Lower leg skin (tissue), 4 donors: ENCODE measurements around the gene CD37. TPM values are rescaled to one million over a fixed set of nuclear protein-coding genes. Genes with fewer than 3 reads are reported as not detected.

Experiments used
- DNase-seq, 2 donors: peaks; one replicate each; pipeline ENCODE4 v3.0.0-alpha.2; 2019; ENCODE audit warnings: low spot score in 2 of 2
- H3K4me3 ChIP-seq: fragments of 200-600 bp; sonication (generic); 2 replicates; pipeline ENCODE4 v1.5.1; 2017; ENCODE audit warnings: mild to moderate bottlenecking, low read depth; ENCODE audit not compliant: poor library complexity, severe bottlenecking
- POLR2A ChIP-seq, 2 donors: fragments of 450-650 bp; IDR thresholded peaks; one replicate each; pipeline ENCODE4 v1.6.1; 2016 to 2017; ENCODE audit warnings: antibody characterized with exemption in 2 of 2, mild to moderate bottlenecking in 1 of 2, moderate library complexity in 1 of 2
- WGBS, 2 donors: methylation state at CpG; one replicate each; pipeline ENCODE4 v1.1.5; 2018; 5-methylcytosine and 5-hydroxymethylcytosine counted together
- intact Hi-C: fragments of 100-400 bp; cut with DNase I; formaldehyde crosslinking; loops from one replicate; pipeline ENCODE4 v1.15.0; 2023; ENCODE audit warnings: low total_unique reads
- total RNA-seq, 4 donors: library from RNA; depleted of rRNA; stranded (reverse); fragments of >200 nt; gene quantifications; one replicate each; pipeline ENCODE4 v1.1.0, GENCODE V29; 2016
- TF ChIP-seq, protein P1 (sequence below), 3 donors: fragments of 450-650 bp; IDR thresholded peaks; one replicate each; pipeline ENCODE4 v1.5.1; 2016; ENCODE audit warnings: antibody characterized with exemption in 3 of 3, mild to moderate bottlenecking in 3 of 3, moderate library complexity in 2 of 3

Gene CD37
- total RNA-seq, 4 donors from 2014 or later: 2.6 to 8.5 (median 5.9) TPM

DNA sequence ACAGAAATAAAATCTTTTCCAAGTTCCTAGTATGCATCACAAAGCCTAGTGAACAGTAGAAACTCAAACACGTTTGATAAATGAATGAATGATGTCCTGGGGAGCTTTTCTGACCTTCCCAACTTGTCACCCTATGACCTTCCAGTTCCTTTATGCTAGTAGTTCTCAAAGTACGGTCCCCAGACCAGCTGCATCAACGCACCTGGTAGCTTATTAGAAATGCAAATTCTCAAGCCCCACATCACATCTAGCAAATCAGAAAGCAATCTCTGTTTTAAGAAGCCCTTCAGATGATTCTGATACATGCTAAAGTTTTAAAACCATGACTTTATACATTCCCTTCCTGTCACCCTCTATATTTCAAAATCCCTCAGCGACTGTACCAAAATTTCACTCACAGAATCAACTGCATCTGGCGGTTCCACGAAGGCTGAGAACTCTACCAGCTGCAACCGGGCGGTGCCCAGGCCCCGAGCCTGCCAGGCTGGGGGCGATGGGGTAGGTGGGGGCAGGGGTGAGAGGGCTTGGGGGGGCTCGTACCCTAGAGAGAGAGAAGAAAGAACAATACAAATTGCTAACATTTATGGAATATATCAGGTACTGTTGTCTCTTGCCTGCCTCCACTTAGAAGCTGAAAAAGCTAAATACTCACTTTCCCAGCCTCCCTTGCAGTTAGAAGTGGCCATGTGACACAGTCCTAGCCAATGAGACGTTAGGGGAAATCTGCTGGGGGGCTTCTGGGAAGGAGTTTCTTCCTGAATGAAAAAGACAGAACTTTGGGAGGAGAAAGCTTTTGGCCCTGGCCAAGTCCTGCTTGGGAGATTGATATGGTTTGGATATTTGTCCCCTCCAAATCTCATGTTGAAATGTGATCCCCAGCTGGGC, 13.3 kb downstream of the CD37 start:
- WGBS, 2 donors: 85 to 90% methylated on average over 12 of the region's 12 CpGs
- no peak for DNase-seq
- intact Hi-C loops: no loop called here
- H3K4me3 ChIP-seq: no peak overlapping the region
- TF ChIP-seq POLR2A (IDR thresholded peaks at IDR 0.05): no peak
- TF ChIP-seq, protein P1, sequence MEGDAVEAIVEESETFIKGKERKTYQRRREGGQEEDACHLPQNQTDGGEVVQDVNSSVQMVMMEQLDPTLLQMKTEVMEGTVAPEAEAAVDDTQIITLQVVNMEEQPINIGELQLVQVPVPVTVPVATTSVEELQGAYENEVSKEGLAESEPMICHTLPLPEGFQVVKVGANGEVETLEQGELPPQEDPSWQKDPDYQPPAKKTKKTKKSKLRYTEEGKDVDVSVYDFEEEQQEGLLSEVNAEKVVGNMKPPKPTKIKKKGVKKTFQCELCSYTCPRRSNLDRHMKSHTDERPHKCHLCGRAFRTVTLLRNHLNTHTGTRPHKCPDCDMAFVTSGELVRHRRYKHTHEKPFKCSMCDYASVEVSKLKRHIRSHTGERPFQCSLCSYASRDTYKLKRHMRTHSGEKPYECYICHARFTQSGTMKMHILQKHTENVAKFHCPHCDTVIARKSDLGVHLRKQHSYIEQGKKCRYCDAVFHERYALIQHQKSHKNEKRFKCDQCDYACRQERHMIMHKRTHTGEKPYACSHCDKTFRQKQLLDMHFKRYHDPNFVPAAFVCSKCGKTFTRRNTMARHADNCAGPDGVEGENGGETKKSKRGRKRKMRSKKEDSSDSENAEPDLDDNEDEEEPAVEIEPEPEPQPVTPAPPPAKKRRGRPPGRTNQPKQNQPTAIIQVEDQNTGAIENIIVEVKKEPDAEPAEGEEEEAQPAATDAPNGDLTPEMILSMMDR (IDR thresholded peaks at IDR 0.05): no peak

DNA sequence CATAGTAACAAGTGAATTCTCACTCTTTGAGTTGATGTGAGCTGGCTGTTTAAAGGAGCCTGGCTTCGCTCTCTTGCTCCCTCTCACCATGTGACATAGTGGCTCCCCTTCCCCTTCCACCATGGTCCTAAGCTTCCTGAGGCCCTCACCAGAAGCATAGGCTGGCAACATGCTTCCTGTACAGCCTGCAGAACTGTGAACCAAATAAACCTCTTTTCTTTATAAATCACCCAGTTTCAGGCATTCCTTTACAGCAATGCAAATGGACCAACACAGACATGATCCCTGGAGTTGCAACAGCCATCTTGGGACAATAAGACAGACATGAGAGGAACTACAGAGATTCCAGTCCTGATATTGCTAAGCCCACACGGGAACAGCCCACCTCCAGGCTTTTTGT, 14.4 kb downstream of the CD37 start:
- WGBS, 2 donors: 92 to 94% methylated on average over 2 of the region's 2 CpGs
- intact Hi-C loops: no loop called here
- DNase-seq: no peak
- TF ChIP-seq, protein P1 (IDR thresholded peaks at IDR 0.05): no peak
- TF ChIP-seq POLR2A (IDR thresholded peaks at IDR 0.05): no peak
- H3K4me3 ChIP-seq: no peak overlapping the region

DNA sequence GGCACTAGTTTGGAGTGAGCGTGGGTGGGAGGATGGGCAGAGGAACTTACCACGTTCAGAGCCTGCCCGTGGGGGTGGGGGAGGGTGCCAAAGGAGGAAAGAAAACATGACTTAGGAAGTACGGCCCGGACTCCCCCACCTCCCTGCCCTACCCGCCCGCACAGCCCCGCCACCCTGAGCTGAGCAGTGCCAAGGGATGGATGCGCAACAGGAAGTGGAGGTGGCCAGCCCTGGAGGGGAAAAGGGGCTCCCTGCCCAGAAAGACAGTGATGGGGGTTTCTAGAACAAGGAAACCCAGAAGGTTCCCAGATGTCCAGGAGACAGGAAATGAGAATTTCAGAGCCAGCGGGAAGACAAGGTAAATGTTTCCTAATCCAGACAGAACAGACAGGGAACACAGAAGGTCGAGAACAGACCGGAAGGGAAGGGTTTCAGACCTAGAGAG, 20.7 kb downstream of the CD37 start:
- DNase-seq: no peak
- WGBS, 2 donors: 55 to 64% methylated on average over 12 of the region's 12 CpGs
- H3K4me3 ChIP-seq: no peak overlapping the region
- intact Hi-C loops: no loop called here
- TF ChIP-seq, protein P1 (IDR thresholded peaks at IDR 0.05): no peak
- TF ChIP-seq POLR2A (IDR thresholded peaks at IDR 0.05): no peak

DNA sequence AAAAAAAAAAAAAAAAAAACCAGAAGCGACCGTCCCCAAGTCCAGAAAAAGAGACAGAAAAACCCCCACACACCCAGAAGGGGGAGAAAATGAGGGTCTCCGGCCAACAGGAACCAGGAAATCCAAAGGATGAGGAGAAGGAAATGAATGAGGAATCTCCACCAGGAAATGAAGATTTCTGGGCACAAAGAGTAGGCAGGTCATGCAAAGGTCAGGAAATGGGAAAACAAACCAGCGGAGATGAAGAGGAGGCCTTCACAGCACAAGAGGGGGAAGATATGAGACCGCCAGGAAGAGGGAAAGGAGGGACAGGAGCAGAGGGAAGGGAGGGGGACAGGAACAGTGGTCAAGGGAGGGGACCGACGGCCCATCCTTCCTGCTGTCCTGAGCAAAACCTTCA, 21.2 kb downstream of the CD37 start:
- TF ChIP-seq POLR2A (IDR thresholded peaks at IDR 0.05): no peak
- TF ChIP-seq, protein P1 (IDR thresholded peaks at IDR 0.05): no peak
- no peak overlapping the region for H3K4me3 ChIP-seq
- DNase-seq: no peak
- 68 to 72% methylated on average over 7 of the region's 7 CpGs for WGBS, 2 donors
- intact Hi-C loops: no loop called here

DNA sequence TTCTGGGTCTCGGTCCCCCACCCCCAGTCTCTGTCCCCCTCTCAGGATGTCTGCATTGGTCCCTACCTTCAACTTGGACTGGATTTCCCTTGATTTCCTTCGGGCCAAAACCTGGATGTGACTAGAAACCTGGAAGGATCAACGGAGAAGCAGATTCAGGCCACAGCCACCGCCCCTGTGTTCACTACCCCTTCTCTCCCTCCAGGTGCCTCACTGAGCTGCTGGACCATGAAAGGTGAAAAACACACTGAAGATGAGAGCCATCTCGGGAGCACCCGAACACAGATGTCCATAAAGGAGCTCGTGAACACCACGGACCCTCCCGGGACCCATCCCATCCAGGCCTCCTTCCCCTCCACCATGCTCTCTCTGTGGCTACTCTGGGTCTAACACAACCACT, 22.0 kb downstream of the CD37 start:
- H3K4me3 ChIP-seq: no peak overlapping the region
- DNase-seq: no peak
- WGBS, 2 donors: 82 to 84% methylated on average over 9 of the region's 9 CpGs
- TF ChIP-seq, protein P1 (IDR thresholded peaks at IDR 0.05): no peak
- no peak for TF ChIP-seq POLR2A (IDR thresholded peaks at IDR 0.05)
- intact Hi-C loops: no loop called here
